Left ventricle myocardium inferior (tissue), 1 donor: ENCODE data around the gene AASDH. TPM values are rescaled to one million over a fixed set of nuclear protein-coding genes. Genes with fewer than 3 reads are reported as not detected.

Source experiments
- DNase-seq: peaks from one replicate; pipeline ENCODE4 v3.0.0-alpha.2; 2020
- H3K27ac ChIP-seq: fragments of 200-600 bp; replicated peaks from 2 replicates; pipeline ENCODE4 v1.8.0; 2021
- H3K27me3 ChIP-seq: fragments of 200-600 bp; 2 replicates; pipeline ENCODE4 v1.8.0; 2021; ENCODE audit warnings: low read depth
- H3K36me3 ChIP-seq: fragments of 200-600 bp; 2 replicates; pipeline ENCODE4 v1.8.0; 2021
- H3K4me1 ChIP-seq: fragments of 200-600 bp; 2 replicates; pipeline ENCODE4 v1.8.0; 2021
- H3K4me3 ChIP-seq: fragments of 200-600 bp; 2 replicates; pipeline ENCODE4 v1.8.0; 2021; ENCODE audit warnings: mild to moderate bottlenecking, moderate library complexity
- H3K9me3 ChIP-seq: fragments of 200-600 bp; replicated peaks from 2 replicates; pipeline ENCODE4 v1.8.0; 2021
- CTCF ChIP-seq: fragments of 200-600 bp; IDR thresholded peaks from 2 replicates; pipeline ENCODE4 v1.8.0; 2021; ENCODE audit warnings: antibody characterized with exemption, mild to moderate bottlenecking, borderline replicate concordance
- intact Hi-C: fragments of 100-400 bp; cut with micrococcal nuclease; formaldehyde crosslinking; loops from one replicate; pipeline ENCODE4 v1.11.0; 2022
- total RNA-seq: library from RNA; stranded (reverse); fragmentation: NEBNext Ultra II Directional; extraction: Animal tissue kit (Norgen Biotek cat#: 25700); gene quantifications from one replicate; pipeline ENCODE4 v1.2.1, GENCODE V29; 2021
- donor health status: DM: no; HTN: yes; CAD: no; lungs with severe emphysema.

The AASDH gene
- total RNA-seq, 1 donor from 2014 or later, result 6.9 TPM

GRCh38 chr4:56321251-56321650, 66.0 kb downstream of the AASDH start:
- intact Hi-C loops, result no loop called here
- no peak for TF ChIP-seq CTCF
- DNase-seq, result no peak
- Histone ChIP-seq H3K27ac (no peak overlapping the region), H3K9me3 (no peaks in the 10 kb centered on the region), H3K36me3 (no peaks in the 10 kb centered on the region), H3K4me3 (no peak overlapping the region), H3K4me1 (no peaks in the 10 kb centered on the region), H3K27me3 (peaks cover 4% of the 10 kb centered on the region)

- no peak for TF ChIP-seq CTCF
- Histone ChIP-seq H3K4me3 (no peak overlapping the region), H3K36me3 (no peaks in the 10 kb centered on the region), H3K27ac (no peak overlapping the region), H3K27me3 (peaks cover 4% of the 10 kb centered on the region), H3K9me3 (no peaks in the 10 kb centered on the region), H3K4me1 (no peaks in the 10 kb centered on the region)
- no peak for DNase-seq
- intact Hi-C loops, result no loop called here
These were observed 67.0 kb downstream of the AASDH start for GRCh38 chr4:56320293-56320692.

GRCh38 chr4:56318555-56318954, 68.7 kb downstream of the AASDH start:
- H3K27me3 ChIP-seq, result no peaks in the 10 kb centered on the region

GRCh38 chr4:56317749-56318148, 69.5 kb downstream of the AASDH start:
- intact Hi-C loops, result no loop called here
- no peaks in the 10 kb centered on the region for H3K36me3 ChIP-seq
- no peak for TF ChIP-seq CTCF

More at GRCh38 chr4:56318555-56318954, 68.7 kb downstream of the AASDH start:
- no peak overlapping the region for H3K27ac ChIP-seq
- H3K9me3 ChIP-seq, result no peaks in the 10 kb centered on the region
- no peaks in the 10 kb centered on the region for H3K36me3 ChIP-seq
- no peaks in the 10 kb centered on the region for H3K4me1 ChIP-seq
- DNase-seq, result no peak
- intact Hi-C loops, result no loop called here
- no peak overlapping the region for H3K4me3 ChIP-seq
- TF ChIP-seq CTCF, result no peak

GRCh38 chr4:56316011-56316650, 71.2 kb downstream of the AASDH start:
- TF ChIP-seq CTCF, result no peak

More at GRCh38 chr4:56317749-56318148, 69.5 kb downstream of the AASDH start:
- Histone ChIP-seq H3K9me3 (no peaks in the 10 kb centered on the region), H3K27me3 (no peaks in the 10 kb centered on the region), H3K4me1 (no peaks in the 10 kb centered on the region), H3K27ac (no peak overlapping the region), H3K4me3 (no peak overlapping the region)
- DNase-seq, result no peak

More at GRCh38 chr4:56316011-56316650, 71.2 kb downstream of the AASDH start:
- Histone ChIP-seq H3K36me3 (no peaks in the 10 kb centered on the region), H3K4me1 (no peaks in the 10 kb centered on the region), H3K4me3 (no peak overlapping the region), H3K9me3 (no peaks in the 10 kb centered on the region), H3K27ac (no peak overlapping the region), H3K27me3 (no peaks in the 10 kb centered on the region)
- intact Hi-C loops, result no loop called here
- DNase-seq, result no peak
